A673 (cell line): Measurements from ENCODE around the gene BAHD1. TPM values are rescaled to one million over a fixed set of nuclear protein-coding genes. Genes with fewer than 3 reads are reported as not detected.

Experiments used
- BruUV-seq: library from RNA; stranded (reverse); fragments of 400-500 nt; replicated peaks from 2 replicates; lab custom pipeline; 2021; lab: Mats Ljungman, UMichigan
- CTCF ChIA-PET: fragments of 300-600 bp; sonication (Branson Sonifier 250); formaldehyde crosslinking; loops from one replicate; lab custom pipeline; 2022; ENCODE audit warnings: antibody characterized with exemption; lab: Charles Lee
- POLR2A ChIA-PET: fragments of 300-600 bp; sonication (Branson Sonifier 250); formaldehyde crosslinking; loops from one replicate; lab custom pipeline; 2022; ENCODE audit warnings: antibody characterized with exemption; ENCODE audit not compliant: low non-redundant PET; lab: Charles Lee
- DNase-seq: peaks from one replicate; pipeline ENCODE4 v3.0.0-alpha.2; 2015; ENCODE audit warnings: low spot score
- H3K27ac ChIP-seq: fragments of 200-600 bp; sonication (generic); 2 replicates; pipeline ENCODE4 v1.5.1; 2016; ENCODE audit warnings: mixed run types, low read depth, mild to moderate bottlenecking, mixed read lengths, antibody characterized with exemption, low read length; ENCODE audit not compliant: poor library complexity, severe bottlenecking
- H3K27me3 ChIP-seq: fragments of 200-600 bp; sonication (generic); replicated peaks from 2 replicates; pipeline ENCODE4 v1.6.1; 2017; ENCODE audit warnings: mixed run types, low read depth, mild to moderate bottlenecking, mixed read lengths, antibody characterized with exemption, low read length; ENCODE audit not compliant: insufficient read depth, poor library complexity
- H3K36me3 ChIP-seq: fragments of 200-600 bp; sonication (generic); 2 replicates; pipeline ENCODE4 v1.6.1; 2016; ENCODE audit warnings: mixed run types, mild to moderate bottlenecking, mixed read lengths, antibody characterized with exemption, low read length; ENCODE audit not compliant: insufficient read depth, poor library complexity, severe bottlenecking
- H3K4me1 ChIP-seq: fragments of 200-600 bp; sonication (generic); 2 replicates; pipeline ENCODE4 v1.6.1; 2017; ENCODE audit warnings: mixed run types, mild to moderate bottlenecking, mixed read lengths, antibody characterized with exemption, low read length; ENCODE audit not compliant: insufficient read depth, poor library complexity, severe bottlenecking
- H3K4me3 ChIP-seq: fragments of 200-600 bp; sonication (generic); 2 replicates; pipeline ENCODE4 v1.5.1; 2016; ENCODE audit warnings: low read depth, mixed run types, mild to moderate bottlenecking, mixed read lengths, low read length; ENCODE audit not compliant: poor library complexity, severe bottlenecking
- H3K9me3 ChIP-seq: fragments of 200-600 bp; sonication (generic); 2 replicates; pipeline ENCODE4 v1.6.1; 2016; ENCODE audit warnings: mixed run types, low read depth, mild to moderate bottlenecking, mixed read lengths, antibody characterized with exemption, low read length; ENCODE audit not compliant: poor library complexity, severe bottlenecking
- CTCF ChIP-seq: fragments of 300-800, 200-600 bp; sonication (generic); conservative IDR thresholded peaks from 2 replicates; pipeline ENCODE4 v1.5.1; 2017; ENCODE audit warnings: low read depth, mild to moderate bottlenecking, antibody characterized with exemption, low read length, moderate library complexity, mixed read lengths
- EZH2 ChIP-seq: fragments of 200-600 bp; sonication (generic); IDR thresholded peaks from 2 replicates; pipeline ENCODE4 v1.6.1; 2017; ENCODE audit warnings: borderline replicate concordance, low read depth, mild to moderate bottlenecking, mixed read lengths, antibody characterized with exemption, low read length; ENCODE audit not compliant: poor library complexity, severe bottlenecking
- intact Hi-C: fragments of 100-400 bp; cut with micrococcal nuclease; formaldehyde crosslinking; loops from one replicate; pipeline ENCODE4 v1.10.0; 2022; ENCODE audit not compliant: unreplicated experiment
- total RNA-seq: library from RNA; stranded (reverse); gene quantifications from 2 replicates; pipeline ENCODE4 v1.2.3, GENCODE V29; 2021

The BAHD1 gene
- total RNA-seq, 1 experiment from 2014 or later = 33.5 TPM

GRCh38 chr15:40414816-40415215 is 25.9 kb upstream of the BAHD1 start:
- TF ChIP-seq CTCF (no peak), EZH2 (no peak)
- POLR2A ChIA-PET = no interaction called here
- CTCF ChIA-PET = no interaction called here
- H3K4me3 ChIP-seq = no peak overlapping the region
- no peaks in the 10 kb centered on the region for H3K9me3 ChIP-seq
- no peaks in the 10 kb centered on the region for H3K4me1 ChIP-seq
- H3K27ac ChIP-seq = no peak overlapping the region
- DNase-seq = no peak
- intact Hi-C loops = no loop called here
- BruUV-seq = no TSS peak
- H3K27me3 ChIP-seq = no peaks in the 10 kb centered on the region
- H3K36me3 ChIP-seq = peaks cover 60% of the 10 kb centered on the region

GRCh38 chr15:40415226-40415625 is 25.5 kb upstream of the BAHD1 start:
- no peaks in the 10 kb centered on the region for H3K4me1 ChIP-seq
- ChIA-PET CTCF (no interaction called here), POLR2A (no interaction called here)
- intact Hi-C loops = no loop called here
- DNase-seq = no peak
- TF ChIP-seq CTCF (no peak), EZH2 (no peak)
- no peak overlapping the region for H3K4me3 ChIP-seq
- H3K27me3 ChIP-seq = no peaks in the 10 kb centered on the region
- BruUV-seq = no TSS peak
- H3K27ac ChIP-seq = no peak overlapping the region
- H3K36me3 ChIP-seq = peaks cover 58% of the 10 kb centered on the region
- H3K9me3 ChIP-seq = no peaks in the 10 kb centered on the region

- Histone ChIP-seq H3K4me3 (no peak overlapping the region), H3K9me3 (no peaks in the 10 kb centered on the region), H3K27me3 (no peaks in the 10 kb centered on the region), H3K4me1 (no peaks in the 10 kb centered on the region), H3K27ac (no peak overlapping the region), H3K36me3 (peaks cover 49% of the 10 kb centered on the region)
- intact Hi-C loops = no loop called here
- DNase-seq = no peak
- ChIA-PET CTCF (no interaction called here), POLR2A (no interaction called here)
- no TSS peak for BruUV-seq
- TF ChIP-seq EZH2 (no peak), CTCF (no peak)
Observed at GRCh38 chr15:40416056-40416455, 24.7 kb upstream of the BAHD1 start.
